RWPE1 (cell line): ENCODE measurements around the gene VTCN1.
A peak's percentile ranks its signal among the peaks of the same experiment; 100 is the strongest.

Experiments used
- CTCF ChIA-PET: fragments of 350-600 bp; sonication (Branson Sonifier 250); formaldehyde crosslinking; extraction: SDS; loops from one replicate; lab custom pipeline; 2021; lab: Yijun Ruan, JAX
- POLR2A ChIA-PET: fragments of 400-600 bp; formaldehyde crosslinking; extraction: SDS; loops from one replicate; lab custom pipeline; 2020; ENCODE audit warnings: antibody characterized with exemption; ENCODE audit not compliant: low non-redundant PET; lab: Yijun Ruan, JAX
- DNase-seq: peaks from one replicate; pipeline ENCODE4 v3.0.0; 2012; ENCODE audit warnings: low spot score
- H3K27ac ChIP-seq: fragments of 450-650 bp; 2 replicates; pipeline ENCODE4 v1.5.1; 2017
- CTCF ChIP-seq: fragments of 450-650 bp; conservative IDR thresholded peaks from 2 replicates; pipeline ENCODE4 v1.5.1; 2017; ENCODE audit warnings: low read depth, mild to moderate bottlenecking

Gene VTCN1

GRCh38 chr1:117241512-117241911, 30.8 kb upstream of the VTCN1 start:
- CTCF ChIA-PET: no interaction called here
- no peak for TF ChIP-seq CTCF
- no peak for DNase-seq
- POLR2A ChIA-PET: no interaction called here
- no peak overlapping the region for H3K27ac ChIP-seq

- TF ChIP-seq CTCF: no peak
- no peak for DNase-seq
- CTCF ChIA-PET: interaction anchor here (0.6 kb wide), 1 partner anchor 106 kb away, joined by 3 read pairs; no protein-coding TSS in a partner anchor
- no peak overlapping the region for H3K27ac ChIP-seq
- POLR2A ChIA-PET: no interaction called here
These were observed 29.8 kb upstream of the VTCN1 start for GRCh38 chr1:117240547-117240946.

GRCh38 chr1:117239467-117239866, 28.7 kb upstream of the VTCN1 start:
- POLR2A ChIA-PET: no interaction called here
- CTCF ChIA-PET: no interaction called here
- H3K27ac ChIP-seq: no peak overlapping the region
- TF ChIP-seq CTCF: no peak
- DNase-seq: no peak

GRCh38 chr1:117237726-117238381, 27.1 kb upstream of the VTCN1 start:
- ChIA-PET CTCF (interaction anchor here (0.7 kb wide), 1 partner anchor 170 kb away, joined by 3 read pairs; no protein-coding TSS in a partner anchor), POLR2A (no interaction called here)
- no peak for TF ChIP-seq CTCF
- DNase-seq: peak; percentile 18
- no peak overlapping the region for H3K27ac ChIP-seq

- ChIA-PET POLR2A (no interaction called here), CTCF (interaction anchor here (0.5 kb wide), 1 partner anchor 28 kb away, joined by 3 read pairs; no protein-coding TSS in a partner anchor)
- no peak for DNase-seq
- no peak for TF ChIP-seq CTCF
- H3K27ac ChIP-seq: no peak overlapping the region
These were observed 25.2 kb upstream of the VTCN1 start for GRCh38 chr1:117235863-117236465.

- no peak for DNase-seq
- no peak for TF ChIP-seq CTCF
- no peak overlapping the region for H3K27ac ChIP-seq
- ChIA-PET CTCF (no interaction called here), POLR2A (no interaction called here)
These were observed 21.8 kb upstream of the VTCN1 start for GRCh38 chr1:117232531-117232930.
